Fibroblast of the aortic adventitia (primary cell): ENCODE data around the gene CHD2. TPM values are rescaled to one million over a fixed set of nuclear protein-coding genes. Genes with fewer than 3 reads are reported as not detected.

ENCODE experiments used
- DNase-seq: peaks from one replicate; pipeline ENCODE4 v3.0.0-alpha.2; 2010; ENCODE audit warnings: low read depth
- H3K4me3 ChIP-seq: 2 replicates; pipeline ENCODE4 v1.5.1; 2011; ENCODE audit warnings: low read depth, mild to moderate bottlenecking, control low read depth, low read length, moderate library complexity
- CTCF ChIP-seq: IDR thresholded peaks from 2 replicates; pipeline ENCODE4 v1.5.1; 2011; ENCODE audit warnings: mild to moderate bottlenecking, low read length, control low read depth, inconsistent platforms; ENCODE audit not compliant: insufficient read depth
- total RNA-seq: library from RNA; depleted of rRNA; stranded (reverse); fragments of >200 nt; gene quantifications from 2 replicates; pipeline ENCODE4 v1.2.3, GENCODE V29; 2012; ENCODE audit warnings: low replicate concordance

The CHD2 gene
- total RNA-seq, 1 donor = 83.7 TPM

GRCh38 chr15:93072011-93072410, 171.9 kb downstream of the CHD2 start:
- peak; percentile 84 for DNase-seq
- peak overlapping the region; percentile 86 for H3K4me3 ChIP-seq
- TF ChIP-seq CTCF = no peak

- DNase-seq = peak; percentile 58
- H3K4me3 ChIP-seq = peak overlapping the region; percentile 86
- no peak for TF ChIP-seq CTCF
These were observed 172.6 kb downstream of the CHD2 start for GRCh38 chr15:93072411-93073394.

- no peak for DNase-seq
- no peak for TF ChIP-seq CTCF
- peak overlapping the region; percentile 55 for H3K4me3 ChIP-seq
These were observed 173.4 kb downstream of the CHD2 start for GRCh38 chr15:93073465-93073952.

GRCh38 chr15:93074599-93074998, 174.5 kb downstream of the CHD2 start:
- no peak overlapping the region for H3K4me3 ChIP-seq
- no peak for DNase-seq
- no peak for TF ChIP-seq CTCF

- no peak overlapping the region for H3K4me3 ChIP-seq
- TF ChIP-seq CTCF = no peak
- no peak for DNase-seq
These were observed 176.1 kb downstream of the CHD2 start for GRCh38 chr15:93076217-93076616.

GRCh38 chr15:93076875-93077274, 176.8 kb downstream of the CHD2 start:
- H3K4me3 ChIP-seq = no peak overlapping the region
- no peak for DNase-seq
- TF ChIP-seq CTCF = no peak

Other genes starting within 250 kb of the CHD2 start
- gene FAM174B, start 244.5 kb upstream of the CHD2 start, total RNA-seq = 2.2 and 5.5 TPM in 2 replicates
- 3.1 and 6.1 TPM in 2 replicates for gene RGMA, start 188.9 kb downstream of the CHD2 start, total RNA-seq